Measurements from ENCODE around the gene CYREN.
"Not testable (repeated sequence)": the region's sequence is repeated elsewhere in the genome, so short reads cannot be mapped to it uniquely, and the experiment has no call there.

The CYREN gene

GRCh38 chr7:135170274-135170997 lies at the start of gene CYREN:
TSS of gene CYREN (minus strand) at chr7:135170707. CDS start at chr7:135168922, 1,785 bp downstream.
- DNase-seq (ENCODE audit: low read depth in 2 of 2) = peak; percentile 69 to 82

DNA sequence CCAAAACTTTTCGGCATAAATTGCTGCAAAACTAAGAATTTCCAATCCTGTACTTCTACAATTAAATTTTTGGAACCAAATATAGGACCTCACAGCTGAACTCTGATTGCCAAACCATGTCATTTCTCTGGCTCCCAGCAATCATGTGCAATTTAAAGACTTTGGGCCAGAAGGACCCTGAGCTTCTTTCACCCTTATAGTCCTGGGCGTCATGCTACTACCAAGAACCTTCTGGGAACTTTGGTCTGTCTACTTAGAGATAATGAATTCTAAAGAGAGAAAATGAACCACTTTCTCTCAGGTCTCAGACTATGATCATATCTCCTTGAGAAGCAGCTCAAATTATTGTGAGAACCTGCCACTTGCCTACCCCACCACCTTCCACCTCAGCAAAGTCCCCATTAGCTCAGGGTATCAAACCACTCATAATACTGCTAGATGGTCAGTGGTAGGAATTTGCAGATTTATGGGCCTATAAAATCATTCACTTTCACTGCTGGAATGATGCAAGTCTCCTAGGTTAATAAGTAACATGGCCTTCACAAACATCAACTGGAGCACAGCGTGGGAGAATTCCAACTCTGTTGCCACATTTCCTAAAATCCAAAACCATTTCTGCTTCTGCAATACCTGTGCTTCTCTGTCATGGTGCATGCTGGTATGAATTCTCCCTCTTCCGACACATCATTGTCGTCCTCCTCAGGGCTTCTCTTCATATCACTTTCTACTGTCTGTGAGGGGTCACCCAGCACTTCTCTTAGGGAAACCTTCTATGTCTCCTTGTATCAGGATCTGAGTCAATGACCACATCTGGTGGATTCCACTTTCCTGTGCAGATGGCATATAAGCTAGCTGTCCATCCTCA lies 47.4 kb upstream of the CYREN start:
- no peak for DNase-seq (ENCODE audit: low read depth in 2 of 2)

GRCh38 chr7:135215698-135216097 lies 45.2 kb upstream of the CYREN start:
- no peak for DNase-seq (ENCODE audit: low read depth in 2 of 2)

DNA sequence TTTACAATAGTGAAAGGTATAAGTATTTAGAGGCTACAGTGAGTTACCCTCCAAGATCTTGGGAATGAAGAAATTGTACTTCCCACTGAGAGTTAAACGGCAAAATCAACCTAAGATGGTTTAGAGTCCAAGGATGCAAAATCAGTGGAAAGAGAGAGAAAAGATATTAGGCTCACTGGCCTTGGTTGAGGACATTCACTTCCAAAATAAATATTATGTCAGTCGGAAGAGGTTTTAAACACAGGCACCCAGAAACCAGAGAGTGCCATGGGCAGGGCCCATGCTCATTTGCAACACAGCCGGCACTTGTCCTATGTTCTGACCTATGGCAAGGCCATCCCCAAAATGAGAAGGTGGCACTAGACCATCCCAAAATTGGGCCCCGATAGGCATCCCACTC lies 44.7 kb upstream of the CYREN start:
- DNase-seq (ENCODE audit: low read depth in 2 of 2) = no peak

DNA sequence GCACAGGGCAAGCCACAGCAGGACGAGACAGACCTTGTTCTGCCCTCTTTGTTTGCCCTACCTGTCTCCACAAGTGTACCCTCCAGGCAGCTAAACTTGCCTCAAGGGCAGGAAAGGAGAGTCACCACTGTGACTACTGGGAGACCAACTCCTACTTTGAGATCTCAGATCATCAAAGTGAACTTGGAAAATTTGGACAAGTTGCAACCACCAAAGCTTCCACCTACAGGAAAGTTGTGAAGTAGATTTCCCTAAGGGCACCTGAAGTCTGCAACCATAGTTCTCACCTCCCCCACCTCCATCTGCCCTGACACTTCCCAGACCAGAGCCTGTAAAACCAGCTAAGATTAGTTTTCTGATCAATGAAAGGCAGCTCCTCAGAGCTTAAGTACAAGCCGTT lies 43.3 kb upstream of the CYREN start:
- no peak for DNase-seq (ENCODE audit: low read depth in 2 of 2)

GRCh38 chr7:135211946-135212685 lies 41.6 kb upstream of the CYREN start:
- not testable (repeated sequence) for DNase-seq (ENCODE audit: low read depth in 2 of 2)

- peak; percentile 95 to 99 for DNase-seq (ENCODE audit: low read depth in 2 of 2)
Measured at GRCh38 chr7:135211179-135211945, 40.9 kb upstream of the CYREN start, which contains the start of gene WDR91. TSS of gene WDR91 (minus strand) at chr7:135211526. CDS start at chr7:135211502, 24 bp downstream.

GRCh38 chr7:135210888-135211178 lies 40.3 kb upstream of the CYREN start:
- DNase-seq (ENCODE audit: low read depth in 2 of 2) = no peak

DNA sequence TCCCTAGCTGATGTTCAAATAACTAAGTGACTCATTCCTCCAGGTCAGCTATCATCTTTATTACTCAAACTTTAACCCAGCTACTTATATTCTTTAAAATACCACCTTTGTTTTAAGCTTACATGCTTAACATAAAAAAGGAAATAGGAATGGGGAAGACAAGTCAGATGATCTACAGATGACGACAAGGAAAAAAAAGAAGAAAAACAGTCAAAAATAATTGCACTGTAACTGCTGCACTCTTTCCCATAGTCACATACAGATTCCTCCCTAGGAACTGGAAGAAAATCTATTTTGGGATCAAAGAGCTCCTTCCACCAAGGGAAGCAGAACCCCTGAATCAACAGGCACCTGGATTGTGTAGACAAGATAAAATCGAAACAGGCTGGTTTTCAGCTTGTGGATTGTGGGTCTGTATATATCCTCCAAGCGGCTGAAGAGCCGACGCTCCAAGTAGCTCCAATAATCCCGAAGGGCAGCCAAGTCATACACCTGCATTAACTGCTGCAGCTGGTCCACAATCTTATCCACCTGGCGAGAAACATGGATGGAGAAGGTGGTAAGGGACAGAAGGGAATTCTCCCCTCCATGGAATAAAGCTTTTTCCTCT lies 38.8 kb upstream of the CYREN start:
- DNase-seq (ENCODE audit: low read depth in 2 of 2) = no peak

GRCh38 chr7:135208102-135208793 lies 37.7 kb upstream of the CYREN start:
- no peak for DNase-seq (ENCODE audit: low read depth in 2 of 2)

GRCh38 chr7:135207406-135208101 lies 37.0 kb upstream of the CYREN start:
- no peak for DNase-seq (ENCODE audit: low read depth in 2 of 2)

- no peak for DNase-seq (ENCODE audit: low read depth in 2 of 2)
Measured at GRCh38 chr7:135206941-135207391, 36.5 kb upstream of the CYREN start.

DNA sequence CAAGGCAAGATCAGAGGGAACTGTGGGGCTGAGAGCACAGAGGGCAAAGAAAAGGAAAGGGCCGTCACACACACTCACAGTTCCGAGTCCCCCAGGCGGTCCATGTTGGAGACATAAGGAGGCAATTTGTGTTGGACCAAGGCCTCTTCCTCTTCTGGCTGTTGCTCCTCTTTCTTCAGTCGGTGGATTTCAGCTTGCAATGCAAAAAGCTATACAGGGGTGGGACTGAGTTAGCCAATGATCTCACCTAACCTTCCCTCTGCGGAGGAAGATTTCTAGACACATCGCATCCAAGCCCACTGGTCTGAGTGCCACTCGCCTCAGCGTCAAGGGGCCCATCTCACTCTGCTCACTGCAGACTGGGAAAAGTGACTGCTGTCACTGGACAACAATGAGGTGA lies 35.3 kb upstream of the CYREN start:
- DNase-seq (ENCODE audit: low read depth in 2 of 2) = no peak

DNA sequence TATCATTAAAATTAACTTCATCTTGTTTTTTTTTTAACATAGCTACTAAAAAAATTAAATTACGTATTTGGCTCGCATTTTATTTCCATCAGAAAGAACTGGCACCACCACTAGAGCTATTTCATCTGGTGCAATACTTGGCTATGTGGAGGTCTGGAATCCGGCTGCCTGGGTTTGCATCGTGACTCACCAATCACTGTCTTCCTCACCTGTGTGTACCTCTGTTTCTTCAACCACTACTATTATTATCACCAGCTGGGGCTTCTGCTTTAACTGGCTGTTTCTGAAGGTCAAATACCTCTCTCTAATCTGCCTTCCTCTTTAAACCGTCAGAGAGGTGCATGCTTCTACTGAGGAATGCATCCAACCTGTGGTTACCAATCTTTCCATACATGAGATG lies 34.4 kb upstream of the CYREN start:
- DNase-seq (ENCODE audit: low read depth in 2 of 2) = no peak

GRCh38 chr7:135204341-135204749 lies 33.8 kb upstream of the CYREN start:
- no peak for DNase-seq (ENCODE audit: low read depth in 2 of 2)

DNA sequence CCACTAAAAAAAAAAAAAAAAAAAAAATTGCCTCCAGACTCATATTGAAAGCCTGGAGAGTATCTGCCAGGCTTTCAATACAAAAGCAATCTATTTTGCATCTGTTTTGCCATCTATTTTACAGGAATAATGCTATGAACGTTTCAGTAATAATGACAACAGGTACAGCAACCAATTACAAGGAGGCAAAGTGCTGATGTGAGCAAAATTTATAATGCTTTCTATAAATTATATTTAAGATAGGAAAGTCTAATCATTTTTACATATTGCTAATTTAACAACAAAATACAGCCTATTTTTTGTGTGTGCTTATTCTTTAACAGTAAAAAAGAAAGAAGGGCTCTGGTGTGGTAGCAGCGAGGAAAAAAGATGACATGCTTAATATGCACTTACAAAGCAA lies 30.8 kb upstream of the CYREN start:
- no peak for DNase-seq (ENCODE audit: low read depth in 2 of 2)

GRCh38 chr7:135200821-135201331 lies 30.4 kb upstream of the CYREN start:
- no peak for DNase-seq (ENCODE audit: low read depth in 2 of 2)

DNA sequence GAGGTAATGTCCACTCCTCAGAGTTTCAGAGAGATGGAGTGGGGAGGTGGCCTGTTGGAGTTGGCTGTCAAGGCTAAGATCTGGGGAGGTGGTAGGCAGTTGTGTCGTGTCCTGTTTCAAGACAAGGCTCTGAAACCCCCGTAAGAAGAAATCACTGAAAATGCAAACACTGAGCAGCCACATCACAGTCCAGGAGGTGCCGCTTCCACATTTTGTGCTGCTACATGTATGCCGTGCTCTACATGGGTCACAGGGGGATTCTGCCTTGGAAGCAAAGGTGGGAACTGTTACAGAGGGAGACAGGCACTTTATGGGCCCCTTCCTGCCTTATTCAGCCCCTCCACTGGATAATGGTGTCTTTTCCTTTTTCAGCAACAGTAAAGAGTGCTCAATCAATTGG lies 28.9 kb upstream of the CYREN start:
- DNase-seq (ENCODE audit: low read depth in 2 of 2) = no peak

- no peak for DNase-seq (ENCODE audit: low read depth in 2 of 2)
Measured at GRCh38 chr7:135197906-135198655, 27.6 kb upstream of the CYREN start.
